Measurements from ENCODE around the gene GYPC.
"Not testable (repeated sequence)": the region's sequence is repeated elsewhere in the genome, so short reads cannot be mapped to it uniquely, and the experiment has no call there.

Gene GYPC

GRCh38 chr2:126700677-126701076 is 44.7 kb downstream of the GYPC start:
- no peak for DNase-seq

GRCh38 chr2:126703311-126703710 is 47.4 kb downstream of the GYPC start:
- DNase-seq: no peak

DNA sequence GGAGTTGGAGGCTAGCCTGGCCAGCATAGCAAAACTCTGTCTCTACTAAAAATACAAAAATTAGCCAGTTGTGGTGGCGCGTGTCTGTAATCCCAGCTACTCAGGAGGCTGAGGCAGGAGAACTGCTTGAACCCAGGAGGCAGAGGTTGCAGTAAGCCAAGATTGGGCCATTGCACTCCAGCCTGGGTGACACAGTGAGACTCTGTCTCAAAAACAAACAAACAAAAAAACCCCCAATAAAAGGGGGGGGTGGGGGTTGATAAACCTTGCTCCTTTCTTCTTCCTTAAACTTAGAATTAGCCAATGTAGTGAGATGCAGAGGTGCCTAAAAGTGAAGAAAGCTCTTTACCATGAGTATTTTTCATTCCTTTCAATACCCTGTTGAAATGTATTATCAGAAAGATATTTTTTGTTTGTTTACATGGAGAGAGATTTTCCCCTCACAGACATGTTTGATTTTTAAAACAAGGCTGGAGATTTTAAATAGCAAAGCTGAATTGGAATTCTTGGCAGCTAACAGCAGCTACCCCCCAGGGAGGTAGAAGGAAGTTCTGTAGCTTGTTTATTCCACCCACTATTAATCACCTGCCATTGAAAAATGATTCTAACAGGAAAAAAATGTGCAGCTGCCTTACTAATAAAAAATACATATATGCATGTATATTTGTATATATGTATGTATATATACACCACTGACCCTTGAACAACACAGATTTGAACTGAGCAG is 48.6 kb downstream of the GYPC start:
- DNase-seq: no peak

- no peak for DNase-seq
These were observed 51.2 kb downstream of the GYPC start for GRCh38 chr2:126707191-126707590.

DNA sequence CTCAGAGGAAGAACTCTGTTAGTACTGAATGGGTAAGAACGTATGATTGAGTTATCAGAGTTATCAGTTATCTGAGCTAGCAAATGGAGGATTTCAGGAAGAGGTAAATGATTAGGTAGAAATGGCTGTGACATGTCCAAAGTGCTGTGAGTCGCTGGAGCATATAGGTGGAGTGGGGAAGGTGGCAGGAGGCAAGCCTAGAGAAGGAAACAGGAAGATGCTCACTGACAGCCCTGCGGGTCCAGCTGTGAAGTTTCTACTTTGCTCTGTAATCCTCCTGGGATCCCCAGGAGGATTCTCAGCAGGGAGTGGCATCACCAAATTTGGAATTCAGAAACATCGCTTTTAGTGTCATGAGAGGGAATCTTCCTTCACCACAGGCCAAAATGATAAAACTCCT is 52.0 kb downstream of the GYPC start:
- DNase-seq: no peak

DNA sequence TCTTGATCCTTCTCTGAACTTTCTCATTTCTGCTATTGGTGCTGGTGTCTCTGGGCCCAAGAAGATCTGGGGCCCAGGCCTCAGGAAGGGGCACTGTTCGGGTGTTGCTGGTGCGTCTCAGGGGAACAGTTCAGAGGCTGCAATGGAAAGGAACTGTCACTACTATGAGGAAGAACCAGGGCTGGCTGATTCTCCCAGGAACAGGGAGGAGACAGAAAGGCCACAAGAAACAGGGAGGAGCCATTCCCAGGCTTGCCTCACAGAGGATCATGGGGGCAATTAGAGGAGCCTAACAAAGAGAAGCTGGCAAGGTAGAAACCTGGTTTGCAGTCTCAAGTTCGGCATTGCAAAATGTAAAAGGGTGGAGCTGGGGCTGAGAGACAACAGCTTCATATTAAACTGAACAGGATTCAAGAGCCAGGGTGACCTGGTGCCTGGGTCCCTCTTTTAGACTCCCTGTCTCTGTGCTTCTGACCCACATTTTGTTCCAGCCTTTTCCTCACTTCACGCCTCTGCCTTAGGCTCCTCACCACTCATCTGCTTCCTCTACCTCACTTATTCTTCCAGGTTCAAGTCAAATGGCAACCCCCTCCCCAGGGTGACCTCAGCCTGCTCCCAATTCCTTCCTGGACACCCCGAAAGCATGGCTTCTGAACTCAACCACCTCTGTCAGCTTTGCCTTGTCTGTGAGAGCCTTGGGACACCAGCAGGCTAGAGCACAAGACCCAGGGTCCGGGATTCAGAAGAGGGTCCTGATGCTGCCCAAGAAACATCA is 58.4 kb downstream of the GYPC start:
- no peak for DNase-seq

GRCh38 chr2:126715111-126715510 is 59.2 kb downstream of the GYPC start:
- no peak for DNase-seq

DNA sequence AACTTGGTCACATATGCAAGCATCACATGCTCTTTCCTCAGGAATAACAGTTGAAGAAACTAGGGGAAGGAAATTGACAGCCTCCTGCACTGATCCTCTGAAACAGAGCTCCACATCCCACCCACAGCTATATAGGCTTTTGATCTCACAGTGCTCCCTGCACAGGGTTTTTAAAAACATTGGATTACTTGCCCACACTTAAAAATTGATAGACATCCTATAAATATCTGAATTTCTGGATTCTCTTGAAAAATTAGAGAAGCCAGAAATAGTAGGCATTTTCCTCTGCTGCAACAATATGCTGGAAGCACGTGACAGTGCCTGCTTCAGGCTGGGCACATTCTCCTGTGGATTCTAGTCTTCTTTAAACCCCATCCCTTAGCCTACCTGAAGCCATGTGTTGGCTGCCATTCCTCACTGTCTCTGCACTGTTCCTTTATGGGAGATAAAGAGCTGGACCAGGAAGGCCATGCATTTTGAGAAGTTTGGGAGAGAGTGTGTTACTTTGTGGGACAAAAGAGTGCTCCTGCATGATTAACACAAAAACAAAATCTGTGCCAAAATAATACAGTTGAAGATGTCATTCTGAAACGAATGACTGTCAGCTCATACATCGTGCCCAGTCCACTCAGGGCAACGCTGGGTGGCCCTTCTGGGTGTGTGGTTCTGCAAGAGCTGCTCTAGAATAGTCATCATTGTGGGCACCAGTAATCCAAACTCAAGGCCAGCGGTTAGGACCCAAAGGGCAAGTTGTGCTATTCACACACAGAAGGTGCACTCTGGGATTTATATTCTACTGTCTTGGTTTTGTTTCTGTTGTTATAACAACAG is 59.8 kb downstream of the GYPC start:
- no peak for DNase-seq

DNA sequence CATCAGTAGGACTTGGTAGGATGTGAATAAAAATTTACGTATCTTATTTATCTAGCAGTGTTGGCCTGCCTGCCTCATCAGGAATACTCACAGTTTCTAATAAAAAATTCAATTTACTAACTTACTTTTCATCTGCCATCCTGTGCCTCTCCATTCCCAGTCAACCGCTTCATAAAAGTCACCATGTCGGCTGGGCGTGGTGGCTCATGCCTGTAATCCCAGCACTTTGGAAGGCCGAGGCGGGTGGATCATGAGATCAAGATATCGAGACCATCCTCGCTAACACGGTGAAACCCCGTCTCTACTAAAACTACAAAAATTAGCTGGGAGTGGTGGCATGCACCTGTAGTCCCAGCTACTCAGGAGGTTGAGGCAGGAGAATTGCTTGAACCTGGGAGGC is 61.3 kb downstream of the GYPC start:
- not testable (repeated sequence) for DNase-seq

DNA sequence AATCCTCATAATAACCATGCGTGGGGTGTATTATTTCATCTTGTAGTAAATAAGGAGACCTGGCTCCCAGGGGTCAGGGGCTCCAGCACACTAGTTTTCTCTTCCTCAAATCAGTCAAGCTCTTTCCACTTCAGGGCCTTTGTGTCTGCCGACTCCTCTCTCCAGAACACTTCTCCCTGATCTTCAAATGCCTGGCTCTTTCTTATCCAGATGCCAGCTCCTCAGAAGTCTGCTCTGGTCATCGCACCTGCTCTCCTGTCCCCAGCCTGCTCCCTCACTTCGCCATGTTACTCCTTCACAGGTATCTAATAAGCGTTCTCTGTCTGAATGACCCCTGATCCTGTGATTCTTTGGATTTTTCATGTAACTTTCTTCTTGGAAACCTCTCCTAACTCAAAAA is 62.0 kb downstream of the GYPC start:
- no peak for DNase-seq

GRCh38 chr2:126719191-126719832 is 63.4 kb downstream of the GYPC start:
- no peak for DNase-seq

DNA sequence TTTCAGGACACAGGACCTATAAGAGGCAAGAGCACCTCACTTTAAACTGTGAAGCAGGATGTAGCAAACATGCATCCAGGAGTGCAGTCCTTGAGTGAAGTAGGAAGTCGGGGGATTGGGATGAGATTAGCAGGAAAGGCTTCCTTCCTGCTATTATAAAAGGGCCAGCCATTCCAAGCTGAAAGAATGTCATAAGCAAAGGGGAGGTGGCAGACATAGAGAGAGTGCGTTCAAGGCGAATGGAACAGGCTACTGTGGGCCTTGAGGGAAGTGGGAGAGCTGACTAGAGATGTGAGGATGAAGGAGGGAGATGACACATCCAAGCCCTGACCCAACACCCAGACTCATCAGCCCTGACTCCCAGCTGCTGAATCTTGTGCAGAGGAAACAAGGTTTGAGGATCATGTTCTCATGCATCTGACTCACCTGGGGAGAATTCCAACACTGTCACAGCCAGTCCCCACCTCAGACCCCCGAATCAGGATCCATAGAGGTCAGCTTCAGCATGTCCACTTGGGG is 63.9 kb downstream of the GYPC start:
- DNase-seq: no peak

DNA sequence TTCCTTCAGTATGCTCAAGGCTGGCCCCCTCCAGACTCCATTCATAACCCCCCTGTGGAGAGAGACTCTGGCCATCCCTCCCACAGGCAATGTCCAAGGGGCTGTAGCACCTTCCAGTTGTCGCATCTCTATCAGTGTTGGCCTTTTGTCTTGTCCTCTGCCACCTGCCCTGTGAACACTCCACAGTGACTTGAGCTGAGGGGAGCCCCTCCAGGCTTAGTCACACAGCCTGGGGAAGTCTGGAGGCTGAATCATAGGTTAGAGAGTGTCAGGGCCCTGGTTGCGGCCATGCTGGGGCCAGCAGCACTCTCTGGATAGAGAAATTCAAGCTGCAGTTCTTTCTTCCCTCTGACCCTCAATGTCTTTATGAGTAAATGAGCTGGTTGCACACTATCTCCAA is 64.7 kb downstream of the GYPC start:
- no peak for DNase-seq

- no peak for DNase-seq
These were observed 66.1 kb downstream of the GYPC start for GRCh38 chr2:126722081-126722480.

DNA sequence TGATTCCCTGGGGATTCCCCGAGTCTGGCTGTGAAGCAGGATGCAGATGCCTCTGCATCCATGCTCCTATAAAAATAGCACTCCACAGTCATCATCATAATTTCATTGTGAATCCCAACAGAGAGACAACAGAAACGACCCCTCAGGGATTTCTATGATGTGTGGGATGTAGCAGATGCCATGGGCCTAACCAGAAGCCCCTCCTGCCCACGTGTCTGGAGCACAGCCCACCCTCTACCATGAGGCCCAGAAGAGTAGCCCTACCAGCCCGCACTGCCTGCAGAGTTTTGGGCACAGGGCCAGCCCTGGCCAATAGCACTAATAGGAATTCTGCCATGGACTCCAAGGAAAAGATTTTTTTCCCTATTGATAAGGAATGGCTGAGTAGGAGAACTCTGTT is 66.6 kb downstream of the GYPC start:
- no peak for DNase-seq

DNA sequence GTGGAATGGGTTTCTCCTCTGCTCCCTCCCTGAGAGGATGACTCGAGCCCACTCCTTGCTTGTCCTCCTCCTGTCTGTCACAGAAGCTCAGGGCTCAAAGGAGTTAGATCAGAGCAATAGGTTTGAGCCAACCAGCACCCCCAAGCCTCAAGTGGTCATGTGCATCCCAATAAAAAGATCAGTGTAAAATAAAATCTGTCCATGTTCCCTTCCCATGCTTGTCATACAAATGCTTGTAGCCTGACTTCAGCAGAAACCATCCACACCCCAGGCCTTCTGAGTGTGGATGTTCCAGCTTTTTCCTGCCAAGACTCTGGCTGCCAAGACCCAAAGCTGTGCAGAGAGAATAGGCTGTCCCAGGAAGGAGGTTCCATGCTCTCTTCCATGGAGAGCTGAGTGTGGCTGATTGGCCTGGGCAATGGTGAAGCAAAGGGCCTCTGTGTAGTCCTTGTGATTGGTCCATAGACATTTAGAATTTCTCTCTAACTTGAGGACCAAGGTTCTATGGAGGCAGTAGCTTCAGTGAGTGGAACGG is 67.4 kb downstream of the GYPC start:
- no peak for DNase-seq

- DNase-seq: no peak
These were observed 69.6 kb downstream of the GYPC start for GRCh38 chr2:126725580-126725979.

GRCh38 chr2:126729896-126730295 is 73.9 kb downstream of the GYPC start:
- DNase-seq: no peak

GRCh38 chr2:126730655-126731054 is 74.7 kb downstream of the GYPC start:
- DNase-seq: no peak

GRCh38 chr2:126731353-126731752 is 75.4 kb downstream of the GYPC start:
- DNase-seq: no peak

DNA sequence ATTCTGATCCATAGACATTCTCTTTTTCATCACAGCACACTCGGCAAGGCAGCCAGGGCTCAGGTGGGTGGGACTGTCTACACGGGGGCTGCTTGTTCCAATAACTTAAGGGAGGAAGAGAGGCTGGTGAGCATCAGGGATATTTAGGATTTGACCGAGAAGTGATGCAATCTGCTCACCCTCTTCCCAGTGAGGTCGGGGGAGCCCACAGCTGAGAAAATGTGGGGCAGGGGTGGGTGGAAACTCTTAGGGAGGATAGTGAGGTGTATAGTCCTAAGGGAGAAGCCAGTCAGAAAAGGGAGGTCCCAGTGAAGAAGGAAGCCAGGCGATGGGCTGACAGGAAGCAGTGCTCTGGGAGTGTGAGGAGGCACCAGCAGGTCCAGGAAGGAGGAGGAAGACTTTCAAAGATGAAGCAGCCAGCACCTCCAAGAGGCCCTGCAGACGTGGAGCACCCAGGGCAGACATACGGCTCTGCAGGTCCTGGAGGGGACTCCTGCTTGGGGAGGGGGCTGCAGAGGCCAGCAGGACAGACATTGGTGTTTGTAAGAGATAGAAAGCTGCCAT is 76.8 kb downstream of the GYPC start:
- DNase-seq: no peak

DNA sequence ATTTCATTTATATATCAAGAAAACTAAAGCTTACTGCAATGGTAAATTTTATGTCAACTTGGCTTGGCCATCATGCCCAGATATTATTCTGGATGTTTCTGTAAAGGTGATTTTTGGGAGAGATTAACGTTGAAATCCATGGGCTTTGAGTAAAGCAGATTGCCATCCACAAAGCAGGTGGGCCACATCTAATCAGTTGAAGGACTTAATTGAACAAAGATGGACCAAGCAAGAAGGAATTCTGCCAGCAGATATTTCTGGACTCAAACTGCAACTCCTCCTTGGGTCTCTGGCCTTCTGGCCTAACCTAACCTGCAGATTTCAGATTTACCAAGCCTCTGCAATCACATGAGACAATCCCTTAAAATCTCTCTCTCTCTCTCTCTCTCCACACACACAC is 77.8 kb downstream of the GYPC start:
- no peak for DNase-seq

Measured in activated CD4-positive, alpha-beta T cell treated with anti-CD3 and anti-CD28 coated beads for 4 hours (primary cell).